GM08714 (cell line): ENCODE data around the gene GSDME.

Experiments
- H3K4me3 ChIP-seq: fragments of 200-500 bp; sonication (Bioruptor generic); 2 replicates; pipeline ENCODE4 v1.5.1; 2014; ENCODE audit warnings: mild to moderate bottlenecking, low read length, inconsistent platforms
- ZNF274 ChIP-seq: IDR thresholded peaks from 2 replicates; pipeline ENCODE4 v1.6.1; 2012; ENCODE audit warnings: mild to moderate bottlenecking, low read depth, low read length

Gene GSDME

GRCh38 chr7:24659505-24659904 is 97.8 kb downstream of the GSDME start:
- no peak overlapping the region; the same call in 1 of the 2 replicates for H3K4me3 ChIP-seq
- no peak for TF ChIP-seq ZNF274

- TF ChIP-seq ZNF274 = no peak
- H3K4me3 ChIP-seq = no peak overlapping the region
Measured at GRCh38 chr7:24657980-24658379, 99.3 kb downstream of the GSDME start.

- no peak for TF ChIP-seq ZNF274
- no peak overlapping the region for H3K4me3 ChIP-seq
Measured at GRCh38 chr7:24656608-24657007, 100.7 kb downstream of the GSDME start.

GRCh38 chr7:24654305-24654704 is 103.0 kb downstream of the GSDME start:
- TF ChIP-seq ZNF274 = no peak
- no peak overlapping the region for H3K4me3 ChIP-seq

- H3K4me3 ChIP-seq = 0 out of 2 replicates have a peak overlapping the region, but pooled peaks have one; percentile 34
- no peak for TF ChIP-seq ZNF274
Measured at GRCh38 chr7:24653316-24654085, 103.8 kb downstream of the GSDME start.

- no peak for TF ChIP-seq ZNF274
- H3K4me3 ChIP-seq = no peak overlapping the region
Measured at GRCh38 chr7:24652251-24652939, 104.9 kb downstream of the GSDME start.
